ENCODE data around the gene BDKRB2.

The BDKRB2 gene

DNA sequence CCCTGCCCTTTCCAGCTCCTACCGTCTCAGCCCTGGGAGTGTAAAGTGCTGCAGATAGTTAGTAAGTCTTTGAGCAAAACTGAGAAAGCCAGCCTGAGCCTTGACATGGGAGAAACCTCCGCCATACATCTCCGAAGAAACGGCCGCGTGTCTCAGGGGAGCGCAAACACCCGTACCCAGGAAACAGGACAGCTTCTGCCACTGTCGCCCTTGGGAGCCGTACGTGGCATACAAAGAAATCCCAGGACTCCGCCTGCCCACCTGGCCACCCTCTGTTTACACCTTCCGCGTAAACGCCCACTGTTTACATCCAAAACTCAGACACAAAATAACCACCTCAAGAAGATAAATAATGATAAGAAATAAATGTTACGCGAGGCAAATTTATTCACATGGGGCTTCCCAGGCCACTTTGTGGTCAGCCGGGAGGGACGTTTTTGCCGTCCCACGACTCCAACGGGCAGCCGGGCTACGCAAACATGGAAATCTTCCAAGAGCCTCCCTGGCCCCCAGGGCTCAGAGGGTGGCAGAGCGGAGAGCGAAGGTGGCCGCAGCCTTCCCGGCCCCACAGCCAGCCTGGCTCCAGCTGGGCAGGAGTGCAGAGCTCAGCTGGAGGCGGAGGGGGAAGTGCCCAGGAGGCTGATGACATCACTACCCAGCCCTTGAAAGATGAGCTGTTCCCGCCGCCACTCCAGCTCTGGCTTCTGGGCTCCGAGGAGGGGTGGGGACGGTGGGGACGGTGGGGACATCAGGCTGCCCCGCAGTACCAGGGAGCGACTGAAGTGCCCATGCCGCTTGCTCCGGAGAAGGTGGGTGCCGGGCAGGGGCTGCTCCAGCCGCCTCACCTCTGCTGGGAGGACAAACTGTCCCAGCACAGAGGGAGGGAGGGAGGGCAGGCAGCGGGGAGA lies at the start of gene BDKRB2:
Gene BDKRB2 (plus strand): TSS at position 689 of the 908 bp plus-strand sequence. CDS start 32,269 bp downstream, outside the sequence.
- ATAC-seq, result peak; percentile 98
- no peak for TF ChIP-seq ZNF70 (CRISPR knock-in tag; IDR thresholded peaks at IDR 0.05)
- TF ChIP-seq, protein P1, sequence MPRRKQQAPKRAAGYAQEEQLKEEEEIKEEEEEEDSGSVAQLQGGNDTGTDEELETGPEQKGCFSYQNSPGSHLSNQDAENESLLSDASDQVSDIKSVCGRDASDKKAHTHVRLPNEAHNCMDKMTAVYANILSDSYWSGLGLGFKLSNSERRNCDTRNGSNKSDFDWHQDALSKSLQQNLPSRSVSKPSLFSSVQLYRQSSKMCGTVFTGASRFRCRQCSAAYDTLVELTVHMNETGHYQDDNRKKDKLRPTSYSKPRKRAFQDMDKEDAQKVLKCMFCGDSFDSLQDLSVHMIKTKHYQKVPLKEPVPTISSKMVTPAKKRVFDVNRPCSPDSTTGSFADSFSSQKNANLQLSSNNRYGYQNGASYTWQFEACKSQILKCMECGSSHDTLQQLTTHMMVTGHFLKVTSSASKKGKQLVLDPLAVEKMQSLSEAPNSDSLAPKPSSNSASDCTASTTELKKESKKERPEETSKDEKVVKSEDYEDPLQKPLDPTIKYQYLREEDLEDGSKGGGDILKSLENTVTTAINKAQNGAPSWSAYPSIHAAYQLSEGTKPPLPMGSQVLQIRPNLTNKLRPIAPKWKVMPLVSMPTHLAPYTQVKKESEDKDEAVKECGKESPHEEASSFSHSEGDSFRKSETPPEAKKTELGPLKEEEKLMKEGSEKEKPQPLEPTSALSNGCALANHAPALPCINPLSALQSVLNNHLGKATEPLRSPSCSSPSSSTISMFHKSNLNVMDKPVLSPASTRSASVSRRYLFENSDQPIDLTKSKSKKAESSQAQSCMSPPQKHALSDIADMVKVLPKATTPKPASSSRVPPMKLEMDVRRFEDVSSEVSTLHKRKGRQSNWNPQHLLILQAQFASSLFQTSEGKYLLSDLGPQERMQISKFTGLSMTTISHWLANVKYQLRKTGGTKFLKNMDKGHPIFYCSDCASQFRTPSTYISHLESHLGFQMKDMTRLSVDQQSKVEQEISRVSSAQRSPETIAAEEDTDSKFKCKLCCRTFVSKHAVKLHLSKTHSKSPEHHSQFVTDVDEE (CRISPR knock-in tag; IDR thresholded peaks at IDR 0.05), result peak; percentile 68; the same call in 1 of the 2 replicates
- no peak for TF ChIP-seq TOX (CRISPR knock-in tag; IDR thresholded peaks at IDR 0.05; ENCODE audit: borderline replicate concordance)
- TF ChIP-seq ZFP3 (CRISPR knock-in tag; IDR thresholded peaks at IDR 0.05), result peak; percentile 74
- 0 out of 2 replicates have a peak, but pooled peaks have one; percentile 12 for TF ChIP-seq PATZ1 (CRISPR knock-in tag; IDR thresholded peaks at IDR 0.05; ENCODE audit: borderline replicate concordance)

DNA sequence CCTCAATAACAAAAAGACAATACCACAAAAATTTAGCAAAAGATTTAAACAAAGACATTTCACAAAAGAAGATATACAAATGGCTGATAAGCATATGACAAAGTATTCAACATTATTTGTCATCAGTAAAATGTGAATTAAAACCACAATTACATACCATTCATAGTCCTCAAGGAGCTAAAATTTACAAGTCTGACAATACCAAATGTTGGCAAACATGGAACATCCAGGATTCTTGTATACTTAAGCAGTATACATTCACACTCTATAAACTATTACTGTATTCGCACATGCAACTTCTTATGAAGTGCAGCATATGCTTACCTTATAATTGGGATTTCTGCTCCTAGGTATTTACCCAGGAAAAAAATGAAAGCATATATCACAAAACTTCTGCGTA lies 49.7 kb upstream of the BDKRB2 start:
- ATAC-seq, result no peak
- no peak for TF ChIP-seq ESRRG (CRISPR knock-in tag; IDR thresholded peaks at IDR 0.05)
- TF ChIP-seq ZC3H10 (CRISPR knock-in tag; IDR thresholded peaks at IDR 0.05), result no peak
- TF ChIP-seq, protein P2, sequence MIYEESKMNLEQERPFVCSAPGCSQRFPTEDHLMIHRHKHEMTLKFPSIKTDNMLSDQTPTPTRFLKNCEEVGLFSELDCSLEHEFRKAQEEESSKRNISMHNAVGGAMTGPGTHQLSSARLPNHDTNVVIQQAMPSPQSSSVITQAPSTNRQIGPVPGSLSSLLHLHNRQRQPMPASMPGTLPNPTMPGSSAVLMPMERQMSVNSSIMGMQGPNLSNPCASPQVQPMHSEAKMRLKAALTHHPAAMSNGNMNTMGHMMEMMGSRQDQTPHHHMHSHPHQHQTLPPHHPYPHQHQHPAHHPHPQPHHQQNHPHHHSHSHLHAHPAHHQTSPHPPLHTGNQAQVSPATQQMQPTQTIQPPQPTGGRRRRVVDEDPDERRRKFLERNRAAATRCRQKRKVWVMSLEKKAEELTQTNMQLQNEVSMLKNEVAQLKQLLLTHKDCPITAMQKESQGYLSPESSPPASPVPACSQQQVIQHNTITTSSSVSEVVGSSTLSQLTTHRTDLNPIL (CRISPR knock-in tag; IDR thresholded peaks at IDR 0.05; ENCODE audit: low read depth), result no peak
- TF ChIP-seq PATZ1 (CRISPR knock-in tag; IDR thresholded peaks at IDR 0.05; ENCODE audit: borderline replicate concordance), result no peak
- no peak for TF ChIP-seq BACH2 (CRISPR knock-in tag; IDR thresholded peaks at IDR 0.05; ENCODE audit: borderline replicate concordance)
- no peak for TF ChIP-seq RARB (CRISPR knock-in tag; IDR thresholded peaks at IDR 0.05)
- TF ChIP-seq ZNF70 (CRISPR knock-in tag; IDR thresholded peaks at IDR 0.05), result no peak

- no peak for TF ChIP-seq ZC3H10 (CRISPR knock-in tag; IDR thresholded peaks at IDR 0.05)
- TF ChIP-seq TCF4 (CRISPR knock-in tag; IDR thresholded peaks at IDR 0.05; ENCODE audit: borderline replicate concordance), result no peak
- TF ChIP-seq ZFP3 (CRISPR knock-in tag; IDR thresholded peaks at IDR 0.05), result no peak
- TF ChIP-seq ZNF70 (CRISPR knock-in tag; IDR thresholded peaks at IDR 0.05), result no peak
- no peak for TF ChIP-seq ZNF565 (CRISPR knock-in tag; conservative IDR thresholded peaks at IDR 0.05; ENCODE audit: low read depth)
- no peak for ATAC-seq
Measured at GRCh38 chr14:96156804-96157760, 47.6 kb upstream of the BDKRB2 start.

DNA sequence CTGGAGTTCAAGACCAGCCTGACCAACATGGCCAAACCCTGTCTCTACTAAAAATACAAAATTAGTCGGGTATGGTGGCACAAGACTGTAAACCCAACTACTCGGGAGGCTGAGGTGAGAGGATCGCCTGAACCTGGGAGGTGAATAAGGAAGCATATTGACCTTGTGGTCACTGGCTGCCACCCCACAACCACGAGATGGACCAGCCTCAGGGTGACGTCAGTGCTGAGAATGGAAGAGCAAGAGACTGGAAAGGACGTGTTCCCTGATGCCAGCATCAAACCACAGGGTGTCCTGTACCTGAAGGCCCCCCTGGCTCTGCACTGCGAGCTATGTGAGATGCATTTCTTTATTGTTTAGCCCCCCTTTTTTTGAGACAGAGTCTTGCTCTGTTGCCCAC lies 45.9 kb upstream of the BDKRB2 start:
- TF ChIP-seq ZNF565 (CRISPR knock-in tag; conservative IDR thresholded peaks at IDR 0.05; ENCODE audit: low read depth), result no peak
- no peak for TF ChIP-seq ZFP30 (CRISPR knock-in tag; IDR thresholded peaks at IDR 0.05)
- no peak for TF ChIP-seq GLIS3 (CRISPR knock-in tag; IDR thresholded peaks at IDR 0.05)
- no peak for TF ChIP-seq BACH2 (CRISPR knock-in tag; IDR thresholded peaks at IDR 0.05; ENCODE audit: borderline replicate concordance)
- TF ChIP-seq, protein P3, sequence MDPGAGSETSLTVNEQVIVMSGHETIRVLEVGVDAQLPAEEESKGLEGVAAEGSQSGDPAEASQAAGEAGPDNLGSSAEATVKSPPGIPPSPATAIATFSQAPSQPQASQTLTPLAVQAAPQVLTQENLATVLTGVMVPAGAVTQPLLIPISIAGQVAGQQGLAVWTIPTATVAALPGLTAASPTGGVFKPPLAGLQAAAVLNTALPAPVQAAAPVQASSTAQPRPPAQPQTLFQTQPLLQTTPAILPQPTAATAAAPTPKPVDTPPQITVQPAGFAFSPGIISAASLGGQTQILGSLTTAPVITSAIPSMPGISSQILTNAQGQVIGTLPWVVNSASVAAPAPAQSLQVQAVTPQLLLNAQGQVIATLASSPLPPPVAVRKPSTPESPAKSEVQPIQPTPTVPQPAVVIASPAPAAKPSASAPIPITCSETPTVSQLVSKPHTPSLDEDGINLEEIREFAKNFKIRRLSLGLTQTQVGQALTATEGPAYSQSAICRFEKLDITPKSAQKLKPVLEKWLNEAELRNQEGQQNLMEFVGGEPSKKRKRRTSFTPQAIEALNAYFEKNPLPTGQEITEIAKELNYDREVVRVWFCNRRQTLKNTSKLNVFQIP (CRISPR knock-in tag; IDR thresholded peaks at IDR 0.05; ENCODE audit: borderline replicate concordance, low read depth), result no peak
- TF ChIP-seq TCF4 (CRISPR knock-in tag; IDR thresholded peaks at IDR 0.05; ENCODE audit: borderline replicate concordance), result no peak
- TF ChIP-seq ISL1 (CRISPR knock-in tag; IDR thresholded peaks at IDR 0.05), result no peak
- no peak for TF ChIP-seq ZNF70 (CRISPR knock-in tag; IDR thresholded peaks at IDR 0.05)
- TF ChIP-seq PATZ1 (CRISPR knock-in tag; IDR thresholded peaks at IDR 0.05; ENCODE audit: borderline replicate concordance), result no peak
- no peak for ATAC-seq

All from SK-N-SH treated with all-trans-retinoic acid at 6 μM for 48 hours (cell line).